Measurements from ENCODE around the gene TBCD.

Gene TBCD

GRCh38 chr17:82931699-82932517, 180.0 kb downstream of the TBCD start:
- in situ Hi-C loops (cut with MboI; ENCODE audit: low sequenced_read_pairs) = no loop called here

DNA sequence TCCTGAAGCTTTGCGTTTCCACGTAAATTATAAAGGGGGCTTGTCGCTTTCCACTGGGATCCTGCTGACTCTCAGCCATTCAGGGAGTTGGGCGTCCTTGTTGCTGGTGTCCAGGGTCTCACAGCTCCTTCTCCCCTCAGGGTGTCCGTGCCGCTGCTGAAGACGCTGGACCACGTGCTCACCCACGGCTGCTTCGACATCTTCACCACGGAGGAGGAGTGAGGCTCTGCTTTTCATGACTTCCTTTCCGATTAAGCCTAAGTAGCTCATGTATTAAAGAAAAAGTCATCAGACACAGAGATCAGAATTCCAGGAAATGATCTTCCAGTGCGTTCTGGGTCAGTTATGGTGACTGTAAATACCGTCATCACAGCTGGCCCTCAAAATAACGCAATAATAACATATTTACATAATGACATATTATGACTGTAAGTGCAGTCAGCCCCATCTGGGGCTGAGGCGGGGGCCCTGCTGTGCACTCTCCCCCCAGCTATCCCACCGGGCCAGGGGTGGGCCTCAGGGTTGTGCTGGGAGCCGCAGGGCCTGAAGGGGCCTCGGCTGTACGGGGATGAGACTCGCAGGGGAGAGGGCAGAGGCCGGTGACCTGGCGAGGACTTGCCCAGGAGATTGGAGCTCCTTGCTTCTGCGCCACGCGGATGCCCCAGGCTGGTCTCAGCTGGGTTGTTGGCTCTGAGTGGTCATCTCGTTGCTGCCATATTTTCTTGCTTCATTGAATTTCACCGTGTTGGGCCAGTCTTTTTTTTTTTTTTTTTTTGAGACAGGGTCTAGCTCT, 180.8 kb downstream of the TBCD start:
- in situ Hi-C loops (cut with MboI; ENCODE audit: low sequenced_read_pairs) = no loop called here

GRCh38 chr17:82933911-82934310, 182.0 kb downstream of the TBCD start:
- in situ Hi-C loops (cut with MboI; ENCODE audit: low sequenced_read_pairs) = no loop called here

DNA sequence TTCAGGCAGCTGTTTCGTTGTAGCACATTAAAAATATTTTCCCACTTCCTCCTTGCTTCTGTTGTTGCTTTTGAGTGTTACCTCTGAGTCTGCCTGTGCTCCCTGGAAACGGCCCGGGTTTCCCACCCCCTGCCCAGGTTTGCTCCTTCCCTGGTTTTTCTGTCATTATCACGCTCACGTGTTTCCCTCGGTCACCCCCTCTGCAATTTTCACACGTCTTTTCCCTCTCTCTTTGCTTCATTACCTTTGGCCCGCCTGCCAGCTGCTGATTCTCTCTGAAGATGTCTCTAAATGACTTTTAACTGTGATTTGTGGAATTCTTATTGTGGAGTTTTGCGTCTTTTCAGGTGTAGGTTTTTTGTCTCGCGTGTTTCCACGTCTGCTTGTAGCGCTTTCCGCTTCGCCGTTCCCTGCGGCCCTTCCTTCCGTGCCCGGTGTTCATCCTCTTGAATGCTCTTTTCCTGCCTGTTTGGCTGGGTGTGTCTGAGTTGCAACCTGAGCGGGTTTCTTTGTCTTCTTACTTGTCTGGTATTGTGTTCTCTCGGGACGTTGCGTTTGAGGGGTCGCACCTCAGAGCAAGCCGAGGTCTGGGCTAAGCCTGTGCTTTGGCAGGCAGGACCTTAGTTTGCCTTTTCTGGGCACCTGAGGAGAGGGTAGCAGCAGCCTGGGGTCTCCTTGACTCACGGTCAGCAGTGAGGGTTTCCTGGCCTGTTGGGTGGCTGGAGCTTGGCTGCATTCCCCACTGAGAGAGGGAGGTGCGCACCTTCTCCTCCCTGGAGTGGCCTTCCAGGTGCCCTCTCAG, 184.3 kb downstream of the TBCD start:
- in situ Hi-C loops (cut with MboI; ENCODE audit: low sequenced_read_pairs) = no loop called here

- in situ Hi-C loops (cut with MboI; ENCODE audit: low sequenced_read_pairs) = no loop called here
Observed at GRCh38 chr17:82936768-82937171, 184.9 kb downstream of the TBCD start.

DNA sequence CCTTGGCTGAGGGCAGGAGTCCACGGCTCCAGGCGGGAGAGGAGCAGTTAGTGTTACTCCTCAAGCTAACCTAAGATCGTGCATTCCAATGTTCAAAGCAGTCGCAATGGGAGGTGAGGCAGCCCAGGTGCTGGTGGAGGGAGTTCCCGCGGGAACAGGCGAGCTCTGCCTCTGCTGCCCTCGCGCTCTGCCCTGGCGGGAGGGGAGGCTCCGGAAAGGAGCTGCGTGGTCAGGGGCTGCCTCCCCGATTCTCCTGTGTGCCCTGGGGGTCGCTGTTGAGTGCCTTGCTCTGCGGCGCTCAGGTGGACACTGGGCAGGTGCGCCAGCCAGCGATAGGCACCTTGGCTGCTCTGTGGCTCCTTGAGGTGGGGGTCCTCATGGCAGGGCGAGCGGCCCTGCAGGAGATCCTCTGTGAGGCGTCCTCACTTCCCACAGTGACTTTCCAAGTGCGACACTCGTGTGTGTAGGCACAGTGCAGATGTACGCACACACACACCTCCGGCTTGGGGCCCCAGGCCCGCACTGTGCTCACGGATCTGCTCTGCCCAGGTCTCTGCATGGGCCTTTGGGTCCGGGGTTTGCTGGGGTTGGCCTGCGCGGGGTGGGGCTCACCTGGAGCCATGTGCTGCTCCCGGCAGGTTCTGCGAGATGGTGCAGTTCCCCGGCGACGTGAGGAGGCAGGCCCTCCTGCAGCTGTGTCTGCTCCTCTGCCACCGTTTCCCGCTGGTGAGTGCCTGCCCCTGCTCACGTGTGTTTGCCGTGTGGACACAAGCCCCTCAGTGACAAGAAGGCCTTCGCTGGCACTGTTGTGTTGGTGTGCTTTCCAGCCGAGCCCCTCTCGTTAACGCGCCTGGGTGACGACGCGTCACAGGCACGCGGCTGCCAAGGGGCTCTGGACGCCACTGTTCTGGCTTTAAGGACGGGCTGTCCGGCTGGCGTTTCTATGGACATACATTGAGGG, 185.8 kb downstream of the TBCD start:
- in situ Hi-C loops (cut with MboI; ENCODE audit: low sequenced_read_pairs) = no loop called here

GRCh38 chr17:82938486-82938872, 186.6 kb downstream of the TBCD start:
- in situ Hi-C loops (cut with MboI; ENCODE audit: low sequenced_read_pairs) = no loop called here

DNA sequence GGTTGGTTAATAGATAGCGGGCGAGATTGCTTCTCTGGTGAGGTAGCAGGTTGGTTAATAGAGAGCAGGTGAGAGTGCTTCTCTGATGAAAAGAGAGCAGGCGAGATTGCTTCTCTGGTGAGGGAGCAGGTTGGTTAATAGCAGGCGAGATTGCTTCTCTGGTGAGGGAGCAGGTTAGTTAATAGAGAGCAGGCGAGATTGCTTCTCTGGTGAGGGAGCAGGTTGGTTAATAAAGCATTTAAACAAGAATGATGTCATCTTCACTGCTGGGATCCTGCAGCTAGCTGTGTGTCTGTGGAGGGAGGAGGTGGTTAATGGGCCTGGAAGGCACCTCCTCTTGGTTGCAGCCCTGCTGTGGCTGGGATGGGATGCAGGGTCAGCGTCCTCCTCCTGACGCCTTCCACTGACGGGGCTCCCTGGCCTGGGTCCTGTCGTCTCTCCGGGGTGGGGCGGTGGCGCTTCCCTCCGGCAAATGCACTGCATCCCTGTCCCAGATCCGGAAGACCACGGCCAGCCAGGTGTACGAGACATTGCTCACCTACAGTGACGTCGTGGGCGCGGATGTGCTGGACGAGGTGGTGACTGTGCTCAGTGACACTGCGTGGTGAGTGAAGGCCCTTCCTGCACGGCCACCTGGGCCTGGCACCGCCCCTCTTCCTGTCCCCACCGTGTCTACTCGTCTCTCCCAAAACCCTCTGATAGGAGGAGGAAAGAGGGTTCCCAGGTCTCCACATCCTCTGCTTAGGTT, 187.2 kb downstream of the TBCD start:
- in situ Hi-C loops (cut with MboI; ENCODE audit: low sequenced_read_pairs) = no loop called here

GRCh38 chr17:82939621-82940135, 187.8 kb downstream of the TBCD start:
- in situ Hi-C loops (cut with MboI; ENCODE audit: low sequenced_read_pairs) = no loop called here

DNA sequence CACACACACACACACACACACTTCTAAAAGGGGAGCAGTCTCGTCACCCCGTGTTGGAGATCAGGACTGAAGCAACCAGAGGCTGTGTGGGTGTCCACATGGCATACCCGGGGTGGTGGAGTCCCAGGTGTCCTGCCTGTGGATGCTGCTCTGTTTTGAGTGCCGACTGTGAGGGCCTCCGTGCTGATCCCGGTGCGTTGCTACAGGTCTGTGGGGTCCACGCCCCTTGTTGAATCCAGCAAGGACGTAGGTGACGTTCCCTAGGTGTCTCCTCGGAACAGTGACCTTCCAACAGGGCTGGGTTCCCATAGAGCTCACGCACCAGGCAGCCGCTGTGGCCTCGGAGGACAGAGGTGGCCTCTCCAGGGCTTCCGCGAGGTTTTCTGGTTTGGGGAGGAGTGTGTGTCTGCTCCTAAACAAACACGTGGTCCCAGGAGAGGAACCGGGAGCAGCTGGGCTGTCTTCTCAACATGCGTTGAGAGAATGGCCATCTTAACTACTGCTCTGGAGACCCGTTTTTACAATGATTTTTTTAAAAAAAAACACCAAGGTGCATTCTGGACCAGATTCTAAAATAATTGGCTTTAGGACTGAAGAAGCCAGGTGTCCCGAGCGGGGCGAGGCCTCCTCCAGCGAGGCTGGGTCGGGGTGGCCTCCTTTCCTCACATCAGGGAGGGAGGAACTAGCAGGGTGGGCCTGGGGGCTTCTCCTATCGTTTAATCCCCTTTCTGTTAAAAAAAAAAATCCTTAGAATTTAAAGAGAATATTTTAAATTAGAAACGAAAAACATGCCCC, 188.6 kb downstream of the TBCD start:
- in situ Hi-C loops (cut with MboI; ENCODE audit: low sequenced_read_pairs) = no loop called here

- in situ Hi-C loops (cut with MboI; ENCODE audit: low sequenced_read_pairs) = no loop called here
Observed at GRCh38 chr17:82941021-82942001, 189.4 kb downstream of the TBCD start.

DNA sequence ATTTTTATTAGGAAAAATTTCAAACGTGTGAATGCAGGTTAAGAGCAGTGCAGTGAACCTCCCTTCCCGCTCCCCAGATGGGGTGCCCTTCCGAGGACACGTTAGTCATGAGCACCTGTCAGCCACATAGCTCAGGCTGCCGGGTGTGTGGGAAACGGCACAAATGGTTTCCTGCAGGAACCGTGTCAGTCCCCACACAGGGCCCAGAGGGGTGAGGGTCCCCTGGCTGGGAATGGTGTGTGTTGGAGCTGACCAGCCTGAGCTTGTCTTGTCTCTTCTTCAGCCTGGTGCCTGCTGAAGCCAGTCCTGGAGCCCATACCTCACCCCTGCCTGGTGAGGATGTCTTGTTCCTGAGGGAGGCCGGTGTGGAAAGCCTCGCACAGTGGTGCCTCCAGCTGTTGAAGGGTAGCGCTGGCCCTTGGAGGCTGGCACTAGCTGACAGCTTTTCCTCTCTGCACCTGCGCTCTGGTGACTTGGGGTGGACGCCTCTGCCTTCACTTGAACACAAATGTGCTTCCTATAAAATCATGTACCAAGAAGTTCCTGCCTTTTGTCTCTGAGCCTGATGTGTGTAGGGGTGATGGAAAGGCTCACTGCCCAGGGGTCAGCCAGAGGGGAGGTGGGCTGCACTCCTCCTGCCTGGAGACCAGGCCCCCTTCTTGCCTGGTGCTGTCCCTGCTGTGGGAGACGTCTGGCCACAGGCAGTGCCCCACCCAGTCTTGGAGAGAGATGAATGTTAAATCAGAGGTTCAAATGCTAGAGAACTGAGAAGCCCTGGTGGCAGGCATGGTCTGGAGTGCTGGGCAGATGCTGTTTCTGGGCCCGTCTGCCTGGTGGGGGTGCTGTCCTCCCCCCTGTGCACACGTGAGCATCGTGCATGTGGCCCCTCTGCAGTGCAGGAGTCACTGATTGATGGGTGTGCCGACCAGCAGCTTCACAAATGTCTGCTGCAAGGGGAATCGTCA, 190.6 kb downstream of the TBCD start:
- in situ Hi-C loops (cut with MboI; ENCODE audit: low sequenced_read_pairs) = no loop called here

DNA sequence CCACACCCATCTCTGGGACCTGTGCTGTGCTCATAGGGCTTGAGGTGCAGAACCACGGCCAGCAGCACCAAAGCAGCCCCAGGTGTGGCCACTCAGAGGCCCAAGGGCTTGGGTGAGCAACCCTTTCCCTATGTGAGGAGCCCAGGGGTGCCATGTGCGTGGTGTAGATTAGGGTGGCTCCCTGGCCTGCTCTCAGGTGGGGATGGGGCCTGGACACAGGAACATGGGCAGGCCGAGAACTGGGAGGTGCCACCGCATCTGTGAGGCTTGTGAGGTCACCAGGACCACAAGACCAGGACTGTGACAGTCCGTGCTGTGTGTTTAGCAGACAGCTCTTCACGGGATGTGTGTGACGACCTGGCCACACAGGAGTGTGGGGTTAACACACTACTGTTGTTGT, 191.5 kb downstream of the TBCD start:
- in situ Hi-C loops (cut with MboI; ENCODE audit: low sequenced_read_pairs) = no loop called here

- in situ Hi-C loops (cut with MboI; ENCODE audit: low sequenced_read_pairs) = no loop called here
Observed at GRCh38 chr17:82943751-82944150, 191.9 kb downstream of the TBCD start.

DNA sequence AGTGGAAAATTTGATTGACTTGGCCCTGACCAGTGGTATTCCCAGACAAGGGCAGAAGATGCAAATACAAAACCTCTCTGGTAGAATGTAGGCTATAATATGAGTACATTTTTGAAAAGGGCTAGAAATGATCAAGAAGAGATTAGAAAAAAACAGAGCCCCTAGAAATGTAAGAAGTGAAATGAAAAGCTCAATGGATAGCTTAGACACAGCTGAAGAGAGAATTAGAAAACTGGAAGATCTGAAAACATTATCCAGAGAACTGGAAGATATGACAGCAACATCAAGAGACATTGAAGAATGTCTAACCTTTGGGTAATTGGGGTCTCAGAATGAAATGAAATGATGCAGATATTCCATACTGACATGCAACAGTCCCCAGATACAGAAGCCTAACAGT, 193.1 kb downstream of the TBCD start:
- in situ Hi-C loops (cut with MboI; ENCODE audit: low sequenced_read_pairs) = no loop called here

- in situ Hi-C loops (cut with MboI; ENCODE audit: low sequenced_read_pairs) = no loop called here
Observed at GRCh38 chr17:82946081-82946480, 194.2 kb downstream of the TBCD start.

All from HL-60/S4 treated with phorbol 12-myristate 13-acetate at 8.2 ng/mL for 4 days and 3 days (cell line).